Keratinocyte (primary cell): ENCODE results near the gene FAM83G. TPM values are rescaled to one million over a fixed set of nuclear protein-coding genes. Genes with fewer than 3 reads are reported as not detected.

Source experiments
- DNase-seq: peaks from one replicate; pipeline ENCODE4 v3.0.0-alpha.2; 2011; ENCODE audit warnings: low read depth, missing footprints, low spot score
- FAIRE-seq: peaks from 2 replicates; lab custom pipeline; 2011; peaks lifted over from hg19 to GRCh38; lab: Jason Lieb, UNC
- H2AFZ ChIP-seq: 2 replicates; pipeline ENCODE4 v1.6.0; 2012; ENCODE audit warnings: low read length, control low read depth, inconsistent platforms; ENCODE audit not compliant: control insufficient read depth
- H3K27ac ChIP-seq: 2 replicates; pipeline ENCODE4 v1.5.1; 2011; ENCODE audit warnings: low read length; ENCODE audit not compliant: control insufficient read depth, insufficient read depth
- H3K27me3 ChIP-seq: 3 replicates; pipeline ENCODE4 v1.6.0; 2011; ENCODE audit warnings: low read length; ENCODE audit not compliant: control insufficient read depth, insufficient read depth; ENCODE audit errors: extremely low read depth
- H3K36me3 ChIP-seq, 2 experiments: 2 replicates in 1 of 2; 3 replicates in 1 of 2; pipeline ENCODE4 v1.5.1; 2011; ENCODE audit warnings: low read length in 2 of 2, mild to moderate bottlenecking in 1 of 2; ENCODE audit not compliant: control insufficient read depth in 2 of 2, insufficient read depth in 2 of 2; ENCODE audit errors: extremely low read depth in 1 of 2
- H3K4me1 ChIP-seq: 3 replicates; pipeline ENCODE4 v1.5.1; 2011; ENCODE audit warnings: low read length; ENCODE audit not compliant: control insufficient read depth, insufficient read depth; ENCODE audit errors: extremely low read depth
- H3K4me2 ChIP-seq: 3 replicates; pipeline ENCODE4 v1.6.0; 2011; ENCODE audit warnings: low read depth, low read length; ENCODE audit not compliant: control insufficient read depth, insufficient read depth; ENCODE audit errors: extremely low read depth
- H3K4me3 ChIP-seq, 3 experiments: fragments of 200-600 bp in 1 of 3; sonication (generic) in 1 of 3; 2 replicates in 2 of 3; 3 replicates in 1 of 3; pipeline ENCODE4 v1.5.1; 2011 to 2016; ENCODE audit warnings: low read length in 3 of 3, mild to moderate bottlenecking in 3 of 3, control low read depth in 2 of 3, inconsistent platforms in 1 of 3, low read depth in 1 of 3, mixed read lengths in 1 of 3, mixed run types in 1 of 3, moderate library complexity in 1 of 3; ENCODE audit not compliant: control insufficient read depth in 2 of 3, insufficient read depth in 2 of 3; ENCODE audit errors: extremely low read depth in 1 of 3
- H3K79me2 ChIP-seq: 2 replicates; pipeline ENCODE4 v1.6.0; 2012; ENCODE audit warnings: low read length; ENCODE audit not compliant: control insufficient read depth, insufficient read depth
- H3K9ac ChIP-seq: 3 replicates; pipeline ENCODE4 v1.6.0; 2011; ENCODE audit warnings: low read length; ENCODE audit not compliant: control insufficient read depth, insufficient read depth; ENCODE audit errors: extremely low read depth
- H3K9me1 ChIP-seq: 3 replicates; pipeline ENCODE4 v1.6.0; 2011; ENCODE audit warnings: low read length; ENCODE audit not compliant: control insufficient read depth, insufficient read depth; ENCODE audit errors: extremely low read depth
- H3K9me3 ChIP-seq: 2 replicates; pipeline ENCODE4 v1.5.1; 2012; ENCODE audit warnings: low read depth, low read length; ENCODE audit not compliant: control insufficient read depth
- H4K20me1 ChIP-seq: 3 replicates; pipeline ENCODE4 v1.6.0; 2011; ENCODE audit warnings: low read length; ENCODE audit not compliant: control insufficient read depth, insufficient read depth; ENCODE audit errors: extremely low read depth
- EZH2 ChIP-seq: IDR thresholded peaks from one replicate; pipeline ENCODE4 v1.6.1; 2012; ENCODE audit warnings: inconsistent platforms, mild to moderate bottlenecking, low read length, moderate library complexity
- dilution Hi-C: fragments of 300-500 bp; cut with MboI; formaldehyde crosslinking; loops from one replicate; pipeline ENCODE4 v1.7.0; 2020; ENCODE audit warnings: low sequenced_read_pairs; ENCODE audit not compliant: extremely low pct_ligation_motif_present
- polyA plus RNA-seq, 5 experiments: library from polyadenylated mRNA; depleted of rRNA in 3 of 5; stranded (reverse) in 3 of 5; stranded (forward) in 1 of 5; unstranded in 1 of 5; fragments of >200 nt; gene quantifications; 1 replicate in 1 of 5; 2 replicates in 3 of 5; 3 replicates in 1 of 5; pipeline versions ENCODE4 v1.2.1 to v1.2.3, GENCODE V29; 2011 to 2012; ENCODE audit warnings: missing spikeins in 2 of 5, low read depth in 1 of 5, low replicate concordance in 1 of 5
- TF ChIP-seq, protein P1 (sequence below), 3 experiments: IDR thresholded peaks in 1 of 3; conservative IDR thresholded peaks in 1 of 3; optimal IDR thresholded peaks in 1 of 3; 2 replicates in 2 of 3; 3 replicates in 1 of 3; pipeline versions ENCODE3 to v1.5.1; 2011; ENCODE audit warnings: low read length in 3 of 3, mild to moderate bottlenecking in 3 of 3, moderate library complexity in 2 of 3, control low read depth in 1 of 3, inconsistent platforms in 1 of 3; ENCODE audit not compliant: insufficient read depth in 2 of 3; ENCODE audit errors: extremely low read depth in 1 of 3

Gene FAM83G
- polyA plus RNA-seq, 1 donor (not counting 4 experiments of a cell fraction or from before 2014, with no cell fraction given): 23.2 TPM

DNA sequence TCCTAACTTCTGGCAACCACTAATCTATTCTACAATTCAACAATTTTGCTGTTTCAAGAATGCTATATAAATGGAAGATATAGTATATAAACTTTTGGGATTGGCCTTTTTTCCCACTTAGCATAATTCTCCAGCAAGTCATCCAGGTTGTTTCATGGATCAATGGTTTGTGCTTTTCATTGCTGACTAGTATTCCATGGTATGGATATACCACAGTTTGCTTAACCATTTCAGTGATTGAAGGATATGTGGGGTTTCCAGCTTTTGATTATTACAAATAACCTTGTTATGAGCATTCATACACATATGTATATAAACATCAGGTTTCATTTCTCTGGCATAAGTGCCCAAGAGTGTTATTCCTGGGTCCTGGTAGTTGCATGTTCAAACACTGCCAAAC, 2.1 kb upstream of the FAM83G start:
- no peak overlapping the region for H2AFZ ChIP-seq
- H3K79me2 ChIP-seq: peaks cover 21% of the 10 kb centered on the region
- no peak overlapping the region for H3K4me2 ChIP-seq
- H3K9me1 ChIP-seq: no peaks in the 10 kb centered on the region
- TF ChIP-seq, protein P1, sequence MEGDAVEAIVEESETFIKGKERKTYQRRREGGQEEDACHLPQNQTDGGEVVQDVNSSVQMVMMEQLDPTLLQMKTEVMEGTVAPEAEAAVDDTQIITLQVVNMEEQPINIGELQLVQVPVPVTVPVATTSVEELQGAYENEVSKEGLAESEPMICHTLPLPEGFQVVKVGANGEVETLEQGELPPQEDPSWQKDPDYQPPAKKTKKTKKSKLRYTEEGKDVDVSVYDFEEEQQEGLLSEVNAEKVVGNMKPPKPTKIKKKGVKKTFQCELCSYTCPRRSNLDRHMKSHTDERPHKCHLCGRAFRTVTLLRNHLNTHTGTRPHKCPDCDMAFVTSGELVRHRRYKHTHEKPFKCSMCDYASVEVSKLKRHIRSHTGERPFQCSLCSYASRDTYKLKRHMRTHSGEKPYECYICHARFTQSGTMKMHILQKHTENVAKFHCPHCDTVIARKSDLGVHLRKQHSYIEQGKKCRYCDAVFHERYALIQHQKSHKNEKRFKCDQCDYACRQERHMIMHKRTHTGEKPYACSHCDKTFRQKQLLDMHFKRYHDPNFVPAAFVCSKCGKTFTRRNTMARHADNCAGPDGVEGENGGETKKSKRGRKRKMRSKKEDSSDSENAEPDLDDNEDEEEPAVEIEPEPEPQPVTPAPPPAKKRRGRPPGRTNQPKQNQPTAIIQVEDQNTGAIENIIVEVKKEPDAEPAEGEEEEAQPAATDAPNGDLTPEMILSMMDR (optimal IDR thresholded peaks at IDR 0.05 in 1 of 3, IDR thresholded peaks at IDR 0.05 in 1 of 3, conservative IDR thresholded peaks at IDR 0.05 in 1 of 3; ENCODE audit: extremely low read depth in 1 of 3, insufficient read depth in 2 of 3, low read length in 3 of 3): no peak
- TF ChIP-seq EZH2: no peak
- dilution Hi-C loops: no loop called here
- DNase-seq: no peak
- FAIRE-seq: no peak
- no peak overlapping the region for H3K4me3 ChIP-seq
- H3K36me3 ChIP-seq: peaks cover 3 to 12% of the 10 kb centered on the region in 2 experiments
- H3K9ac ChIP-seq: no peak overlapping the region
- no peaks in the 10 kb centered on the region for H3K27me3 ChIP-seq
- peaks cover 23% of the 10 kb centered on the region for H3K4me1 ChIP-seq
- no peak overlapping the region for H3K27ac ChIP-seq
- H3K9me3 ChIP-seq: no peaks in the 10 kb centered on the region
- H4K20me1 ChIP-seq: peaks cover 3% of the 10 kb centered on the region

DNA sequence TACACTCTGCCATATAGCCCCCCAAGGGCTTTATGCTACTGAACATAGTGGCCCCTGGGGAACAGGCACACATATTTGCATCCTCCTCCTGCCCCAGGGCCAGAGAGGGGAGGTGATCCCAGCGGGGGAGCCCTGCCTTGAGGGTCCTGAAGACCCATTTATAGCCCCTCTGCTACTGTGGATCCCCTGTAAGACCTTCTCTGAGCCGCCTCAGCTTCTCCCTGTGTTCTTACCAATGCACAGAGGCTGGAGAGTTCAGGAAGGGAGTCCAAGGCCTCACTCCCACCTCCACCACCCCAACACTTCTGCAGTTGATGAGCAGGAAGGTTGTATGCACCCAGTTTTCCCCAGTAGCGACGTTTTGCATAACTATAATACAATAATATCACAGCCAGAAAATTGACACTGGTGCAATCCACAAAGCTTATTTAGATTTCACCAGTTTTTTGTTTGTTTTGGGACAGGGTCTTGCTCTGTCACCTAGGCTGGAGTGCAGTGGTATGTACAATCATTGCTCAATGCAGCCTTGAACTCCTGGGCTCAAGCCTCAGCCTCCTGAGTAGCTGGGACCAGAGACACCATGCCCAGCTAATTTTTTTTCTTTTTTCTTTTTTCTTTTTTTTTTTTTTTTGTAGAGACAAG, 1.3 kb upstream of the FAM83G start:
- Histone ChIP-seq H3K4me1 (peaks cover 24% of the 10 kb centered on the region), H4K20me1 (peaks cover 5% of the 10 kb centered on the region), H3K9ac (no peak overlapping the region), H3K9me1 (no peaks in the 10 kb centered on the region), H3K4me3 (no peak overlapping the region), H3K27me3 (no peaks in the 10 kb centered on the region), H2AFZ (no peak overlapping the region), H3K4me2 (no peak overlapping the region), H3K9me3 (no peaks in the 10 kb centered on the region), H3K27ac (no peak overlapping the region), H3K36me3 (peaks cover 5 to 19% of the 10 kb centered on the region in 2 experiments), H3K79me2 (peaks cover 29% of the 10 kb centered on the region)
- no peak for FAIRE-seq
- no peak for DNase-seq
- no peak for TF ChIP-seq EZH2
- TF ChIP-seq, protein P1 (optimal IDR thresholded peaks at IDR 0.05 in 1 of 3, IDR thresholded peaks at IDR 0.05 in 1 of 3, conservative IDR thresholded peaks at IDR 0.05 in 1 of 3; ENCODE audit: extremely low read depth in 1 of 3, insufficient read depth in 2 of 3, low read length in 3 of 3): no peak
- dilution Hi-C loops: no loop called here
